A204.1 (cell line): ENCODE results near the gene SBDS.

Experiments
- FAIRE-seq: peaks from 2 replicates; lab custom pipeline; 2012; peaks lifted over from hg19 to GRCh38; lab: Jason Lieb, UNC

Gene SBDS

DNA sequence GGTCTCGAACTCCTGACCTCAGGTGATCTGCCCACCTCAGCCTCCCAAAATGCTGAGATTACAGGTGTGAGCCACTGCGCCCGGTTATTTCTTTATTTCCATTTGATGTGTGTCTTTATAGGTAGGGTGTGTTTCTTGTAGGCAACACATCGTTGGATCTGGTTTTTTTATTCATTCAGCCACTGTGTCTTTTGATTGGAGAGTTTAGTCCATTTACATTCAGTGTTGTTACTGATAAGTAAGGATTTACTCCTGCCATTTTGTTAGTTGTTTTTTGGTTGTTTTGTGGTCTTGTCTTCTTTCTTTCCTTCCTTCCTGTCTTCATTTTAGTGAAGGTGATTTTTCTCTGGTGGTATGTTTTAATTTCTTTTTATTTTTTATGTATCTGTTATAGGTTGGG lies 57.4 kb downstream of the SBDS start:
- FAIRE-seq: no peak
